ENCODE measurements around the gene CD244.

- TF ChIP-seq CTCF (IDR thresholded peaks at IDR 0.05) (no peak), POLR2A (IDR thresholded peaks at IDR 0.05) (no peak)
These were observed 44.3 kb downstream of the CD244 start for GRCh38 chr1:160818207-160818937.
